H1 (cell line): Measurements from ENCODE around the gene VPREB1. TPM values are rescaled to one million over a fixed set of nuclear protein-coding genes. Genes with fewer than 3 reads are reported as not detected.

ENCODE experiments used
- ATF2 ChIP-seq: IDR thresholded peaks from 2 replicates; pipeline ENCODE4 v1.6.1; 2012; ENCODE audit warnings: low read length, inconsistent platforms
- CHD7 ChIP-seq: fragments of 300-600 bp; sonication (generic); IDR thresholded peaks from 2 replicates; pipeline ENCODE4 v1.7.1; 2012; ENCODE audit warnings: low read length, moderate library complexity, mild to moderate bottlenecking, inconsistent platforms; ENCODE audit not compliant: insufficient replicate concordance
- EP300 ChIP-seq, 2 experiments: IDR thresholded peaks; 1 replicate in 1 of 2; 2 replicates in 1 of 2; pipeline ENCODE4 v1.6.1; 2011 to 2012; ENCODE audit warnings: low read depth in 2 of 2, low read length in 2 of 2, mild to moderate bottlenecking in 2 of 2, borderline replicate concordance in 1 of 2, inconsistent platforms in 1 of 2, moderate library complexity in 1 of 2
- NANOG ChIP-seq: IDR thresholded peaks from 2 replicates; pipeline ENCODE4 v1.6.1; 2011; ENCODE audit warnings: low read length, low read depth, mild to moderate bottlenecking, inconsistent platforms; ENCODE audit not compliant: insufficient read depth, poor library complexity, severe bottlenecking
- POLR2A ChIP-seq, 2 experiments: IDR thresholded peaks; 1 replicate in 1 of 2; 2 replicates in 1 of 2; pipeline ENCODE4 v1.6.1; 2011; ENCODE audit warnings: low read depth in 2 of 2, low read length in 2 of 2, mild to moderate bottlenecking in 2 of 2; ENCODE audit errors: control extremely low read depth in 1 of 2
- RXRA ChIP-seq: IDR thresholded peaks from 2 replicates; pipeline ENCODE4 v1.6.1; 2011; ENCODE audit warnings: low read depth, mild to moderate bottlenecking, low read length, moderate library complexity; ENCODE audit not compliant: insufficient read depth
- SP4 ChIP-seq: IDR thresholded peaks from 2 replicates; pipeline ENCODE4 v1.6.1; 2012; ENCODE audit warnings: low read length, inconsistent platforms
- TAF1 ChIP-seq: IDR thresholded peaks from 2 replicates; pipeline ENCODE4 v1.6.1; 2011; ENCODE audit warnings: mild to moderate bottlenecking, low read depth, low read length
- TAF7 ChIP-seq: optimal IDR thresholded peaks from 2 replicates; pipeline ENCODE3; 2011; ENCODE audit warnings: low read depth, mild to moderate bottlenecking, inconsistent platforms, low read length, moderate library complexity, borderline replicate concordance
- polyA plus RNA-seq, 7 experiments: library from polyadenylated mRNA; depleted of rRNA in 3 of 7; stranded (reverse) in 5 of 7; unstranded in 2 of 7; fragments of >200 nt in 5 of 7; fragments of 200-250 nt in 2 of 7; gene quantifications; 1 replicate in 5 of 7; 2 replicates in 1 of 7; 4 replicates in 1 of 7; pipeline versions ENCODE4 v1.2.1 to v1.2.3, GENCODE V29; 2011 to 2013; ENCODE audit warnings: missing spikeins in 2 of 7, mixed read lengths in 2 of 7
- total RNA-seq: library from RNA; stranded (reverse); fragmentation: NEBNext Ultra II Directional; extraction: Animal tissue kit (Norgen Biotek cat#: 25700); gene quantifications from 2 replicates; pipeline ENCODE4 v1.2.1, GENCODE V29; 2021

Gene VPREB1
- total and polyA plus RNA-seq, 2 of the 8 experiments (the other 6 are each of a cell fraction or from before 2014, with no cell fraction given) = not detected

- TF ChIP-seq CHD7 (no peak), TAF7 (no peak), POLR2A (IDR thresholded peaks at IDR 0.05; ENCODE audit: control extremely low read depth in 1 of 2, low read depth in 2 of 2, low read length in 2 of 2) (no peak), ATF2 (no peak), NANOG (no peak), SP4 (no peak), RXRA (no peak), TAF1 (no peak), EP300 (IDR thresholded peaks at IDR 0.05; ENCODE audit: borderline replicate concordance in 1 of 2, low read depth in 2 of 2, low read length in 2 of 2) (no peak)
These were observed 5.2 kb upstream of the VPREB1 start (continued) for GRCh38 chr22:22239311-22239939.
